B cell (primary cell): Measurements from ENCODE around the gene CHKA. TPM values are rescaled to one million over a fixed set of nuclear protein-coding genes. Genes with fewer than 3 reads are reported as not detected.

ENCODE experiments used
- ATAC-seq: fragments of 200-7000 bp; cut with Tn5 transposase; one replicate; pipeline ENCODE4 v1.10.0; 2021; ENCODE audit warnings: low read depth, mild to moderate bottlenecking, moderate number of reproducible peaks, moderate library complexity
- CTCF ChIA-PET: fragments of 350-600 bp; sonication (Branson Sonifier 250); formaldehyde crosslinking; loops from one replicate; lab custom pipeline; 2021; ENCODE audit warnings: antibody characterized with exemption, inconsistent platforms; lab: Charles Lee
- POLR2A ChIA-PET: fragments of 350-600 bp; sonication (Branson Sonifier 250); formaldehyde crosslinking; loops from one replicate; lab custom pipeline; 2021; ENCODE audit warnings: antibody characterized with exemption; lab: Charles Lee
- DNase-seq: peaks from one replicate; pipeline ENCODE4 v3.0.0; 2013
- H2AFZ ChIP-seq: 2 replicates; pipeline ENCODE4 v1.6.1; 2012; ENCODE audit warnings: mild to moderate bottlenecking, low read depth, low read length; ENCODE audit not compliant: insufficient read depth, poor library complexity, severe bottlenecking
- H3K27ac ChIP-seq, 2 donors: 1 replicate in 1 of 2; 2 replicates in 1 of 2; pipeline ENCODE4 v1.5.1; 2012 to 2013; ENCODE audit warnings: low read length in 2 of 2, mild to moderate bottlenecking in 2 of 2, moderate library complexity in 1 of 2
- H3K27me3 ChIP-seq, 4 experiments: fragments of 200-600 bp in 1 of 4; sonication (generic) in 1 of 4; replicated peaks in 1 of 4; 1 replicate in 2 of 4; 2 replicates in 2 of 4; pipeline versions ENCODE4 v1.6.1 to v1.7.0; 2013 to 2016; ENCODE audit warnings: low read length in 3 of 4, mild to moderate bottlenecking in 2 of 4, mixed read lengths in 1 of 4, moderate library complexity in 1 of 4; ENCODE audit not compliant: insufficient read depth in 4 of 4, control insufficient read depth in 3 of 4; ENCODE audit errors: control extremely low read depth in 1 of 4
- H3K36me3 ChIP-seq, 2 experiments: replicated peaks in 1 of 2; 1 replicate in 1 of 2; 2 replicates in 1 of 2; pipeline versions ENCODE4 v1.6.1 to v1.7.1; 2013; ENCODE audit warnings: low read length in 1 of 2; ENCODE audit not compliant: insufficient read depth in 2 of 2, control insufficient read depth in 1 of 2; ENCODE audit errors: control extremely low read depth in 1 of 2, extremely low read depth in 1 of 2
- H3K4me1 ChIP-seq, 2 donors: fragments of 200-600 bp in 1 of 2; sonication (generic) in 1 of 2; 1 replicate in 1 of 2; 2 replicates in 1 of 2; pipeline versions ENCODE4 v1.5.1 to v1.6.1; 2013 to 2017; ENCODE audit warnings: low read length in 2 of 2; ENCODE audit not compliant: control insufficient read depth in 2 of 2, insufficient read depth in 2 of 2
- H3K4me2 ChIP-seq: replicated peaks from 2 replicates; pipeline ENCODE3; 2012; ENCODE audit warnings: mild to moderate bottlenecking, low read depth, low read length; ENCODE audit not compliant: poor library complexity, severe bottlenecking
- H3K4me3 ChIP-seq, 5 experiments: fragments of 200-600 bp in 1 of 5; sonication (generic) in 1 of 5; 1 replicate in 3 of 5; 2 replicates in 2 of 5; pipeline versions ENCODE4 v1.5.1 to v1.7.0; 2011 to 2016; ENCODE audit warnings: low read length in 4 of 5, mild to moderate bottlenecking in 4 of 5, low read depth in 2 of 5, control low read depth in 1 of 5, moderate library complexity in 1 of 5; ENCODE audit not compliant: insufficient read depth in 1 of 5; ENCODE audit errors: control extremely low read depth in 1 of 5, extremely low read depth in 1 of 5
- H3K79me2 ChIP-seq: fragments of 200-600 bp; sonication (generic); one replicate; pipeline ENCODE4 v1.6.0; 2016; ENCODE audit warnings: low read length; ENCODE audit not compliant: control insufficient read depth, insufficient read depth
- H3K9ac ChIP-seq: fragments of 200-600 bp; sonication (generic); 2 replicates; pipeline ENCODE4 v1.6.1; 2017; ENCODE audit warnings: mild to moderate bottlenecking, low read length, moderate library complexity
- H3K9me3 ChIP-seq, 3 donors: one replicate each; pipeline versions ENCODE4 v1.6.1 to v1.7.1; 2013; ENCODE audit warnings: low read length in 2 of 3; ENCODE audit not compliant: control insufficient read depth in 2 of 3, insufficient read depth in 1 of 3; ENCODE audit errors: control extremely low read depth in 1 of 3
- H4K20me1 ChIP-seq: 2 replicates; pipeline ENCODE4 v1.6.0; 2012; ENCODE audit warnings: mild to moderate bottlenecking, low read length; ENCODE audit not compliant: insufficient read depth, control insufficient read depth, poor library complexity, severe bottlenecking
- H3K27ac Mint-ChIP-seq: one replicate; pipeline ENCODE4 v1.8.0; 2021; ENCODE audit warnings: mixed read lengths
- H3K27me3 Mint-ChIP-seq: one replicate; pipeline ENCODE4 v1.8.0; 2021; ENCODE audit warnings: mixed read lengths
- H3K4me1 Mint-ChIP-seq: one replicate; pipeline ENCODE4 v1.8.0; 2021; ENCODE audit warnings: mixed read lengths
- H3K4me3 Mint-ChIP-seq: one replicate; pipeline ENCODE4 v1.8.0; 2021; ENCODE audit warnings: mixed read lengths
- H3K9me3 Mint-ChIP-seq: one replicate; pipeline ENCODE4 v1.8.0; 2022; ENCODE audit warnings: mixed read lengths; ENCODE audit not compliant: insufficient read depth
- EZH2 ChIP-seq: IDR thresholded peaks from 2 replicates; pipeline ENCODE4 v1.6.1; 2012; ENCODE audit warnings: borderline replicate concordance, low read depth, mild to moderate bottlenecking, moderate library complexity, low read length; ENCODE audit not compliant: insufficient read depth, poor library complexity, severe bottlenecking
- WGBS: methylation state at CpG from one replicate; pipeline ENCODE4 v1.1.5; 2013; ENCODE audit warnings: missing lambda C conversion rate; ENCODE audit not compliant: insufficient coverage; 5-methylcytosine and 5-hydroxymethylcytosine counted together
- intact Hi-C: fragments of 100-400 bp; cut with micrococcal nuclease; formaldehyde crosslinking; loops from one replicate; pipeline ENCODE4 v1.10.0; 2022
- polyA plus RNA-seq: library from polyadenylated mRNA; depleted of rRNA; stranded (reverse); fragments of >200 nt; gene quantifications from 2 replicates; pipeline ENCODE4 v1.2.3, GENCODE V29; 2012
- total RNA-seq, 2 donors: library from RNA; stranded (reverse); fragments of 120-200 nt in 1 of 2; gene quantifications; 1 replicate in 1 of 2; 2 replicates in 1 of 2; pipeline versions ENCODE4 v1.2.3 to v1.2.4, GENCODE V29; 2013 to 2022
- TF ChIP-seq, protein P1 (sequence below): fragments of 200-600 bp; IDR thresholded peaks from one replicate; pipeline ENCODE4 v1.8.0; 2022; ENCODE audit warnings: antibody characterized with exemption, mild to moderate bottlenecking

CHKA gene
- total and polyA plus RNA-seq, 2 donors (not counting 1 experiment from before 2014, with no cell fraction given): 10.6 to 20.6 TPM

DNA sequence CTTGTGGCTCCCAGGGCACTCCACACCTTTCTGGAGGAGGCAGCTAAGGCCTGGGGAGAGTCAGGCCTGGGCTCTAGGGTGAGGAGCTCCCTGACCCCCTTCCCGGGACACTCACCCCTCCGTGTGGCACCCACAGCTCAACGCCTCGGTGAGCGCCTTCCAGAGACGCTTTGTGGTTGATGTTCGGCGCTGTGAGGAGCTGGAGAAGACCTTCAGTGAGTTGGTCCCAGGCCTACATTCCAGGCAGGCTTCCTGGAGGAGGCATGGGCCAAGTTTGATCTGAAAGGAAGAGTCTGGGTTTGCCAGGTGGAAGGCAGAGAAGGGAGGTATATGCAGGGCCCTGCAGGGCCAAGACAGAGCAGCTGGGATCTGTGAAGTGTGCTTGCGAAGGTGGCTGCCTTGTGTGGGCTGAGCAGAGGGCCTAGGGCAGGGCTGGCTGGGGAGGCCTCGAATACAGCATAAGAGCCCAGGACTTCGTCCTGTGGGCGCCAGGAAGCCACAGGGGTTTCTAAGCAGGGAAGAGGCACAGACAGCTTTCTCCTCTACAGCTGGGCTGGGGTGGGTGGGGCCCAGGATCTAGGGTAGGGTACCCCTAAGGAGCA lies 79.5 kb downstream of the CHKA start:
- peak overlapping the region; percentile 99 for H3K4me2 ChIP-seq
- ATAC-seq (no peak), DNase-seq (no peak)
- POLR2A ChIA-PET: no interaction called here
- intact Hi-C loops: loop anchor here (2.0 kb wide), 1 partner anchor 39 kb away; no protein-coding TSS in a partner anchor
- peak overlapping the region in 1 of 2 donors; percentile 83 for H3K27ac ChIP-seq
- H3K27me3 ChIP-seq: no peaks in the 10 kb centered on the region
- H3K27me3 Mint-ChIP-seq: no peaks in the 10 kb centered on the region
- H3K79me2 ChIP-seq: peaks cover 33% of the 10 kb centered on the region
- H3K4me3 ChIP-seq: no peak overlapping the region
- CTCF ChIA-PET: interaction anchor here (1.2 to 2.5 kb wide), 3 partner anchors 33 to 59 kb away, joined by 3 to 8 read pairs (median 4); partner anchors contain the start of gene ALDH3B1
- peaks cover 30% of the 10 kb centered on the region for H3K4me1 Mint-ChIP-seq
- peaks cover 22 to 44% of the 10 kb centered on the region in 2 donors for H3K4me1 ChIP-seq
- H3K9ac ChIP-seq: no peak overlapping the region
- peaks cover 33% of the 10 kb centered on the region for H4K20me1 ChIP-seq
- peak overlapping the region; percentile 39 for H3K4me3 Mint-ChIP-seq
- H3K9me3 ChIP-seq: no peaks in the 10 kb centered on the region
- H3K9me3 Mint-ChIP-seq: no peaks in the 10 kb centered on the region
- H3K36me3 ChIP-seq: peaks cover 0 to 36% of the 10 kb centered on the region in 2 experiments
- 80% methylated on average over 10 of the region's 12 CpGs for WGBS
- peak overlapping the region; percentile 77 for H3K27ac Mint-ChIP-seq
- no peak overlapping the region for H2AFZ ChIP-seq
- no peak for TF ChIP-seq EZH2
- TF ChIP-seq, protein P1, sequence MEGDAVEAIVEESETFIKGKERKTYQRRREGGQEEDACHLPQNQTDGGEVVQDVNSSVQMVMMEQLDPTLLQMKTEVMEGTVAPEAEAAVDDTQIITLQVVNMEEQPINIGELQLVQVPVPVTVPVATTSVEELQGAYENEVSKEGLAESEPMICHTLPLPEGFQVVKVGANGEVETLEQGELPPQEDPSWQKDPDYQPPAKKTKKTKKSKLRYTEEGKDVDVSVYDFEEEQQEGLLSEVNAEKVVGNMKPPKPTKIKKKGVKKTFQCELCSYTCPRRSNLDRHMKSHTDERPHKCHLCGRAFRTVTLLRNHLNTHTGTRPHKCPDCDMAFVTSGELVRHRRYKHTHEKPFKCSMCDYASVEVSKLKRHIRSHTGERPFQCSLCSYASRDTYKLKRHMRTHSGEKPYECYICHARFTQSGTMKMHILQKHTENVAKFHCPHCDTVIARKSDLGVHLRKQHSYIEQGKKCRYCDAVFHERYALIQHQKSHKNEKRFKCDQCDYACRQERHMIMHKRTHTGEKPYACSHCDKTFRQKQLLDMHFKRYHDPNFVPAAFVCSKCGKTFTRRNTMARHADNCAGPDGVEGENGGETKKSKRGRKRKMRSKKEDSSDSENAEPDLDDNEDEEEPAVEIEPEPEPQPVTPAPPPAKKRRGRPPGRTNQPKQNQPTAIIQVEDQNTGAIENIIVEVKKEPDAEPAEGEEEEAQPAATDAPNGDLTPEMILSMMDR: no peak
